HEK293 (cell line): Measurements from ENCODE around the gene CHSY1.

Experiments
- CTCF ChIA-PET: fragments of 350-600 bp; formaldehyde crosslinking; extraction: SDS; loops from one replicate; lab custom pipeline; 2021; ENCODE audit warnings: antibody characterized with exemption; lab: Yijun Ruan, JAX
- POLR2A ChIA-PET: fragments of 300-600 bp; formaldehyde crosslinking; extraction: SDS; loops from one replicate; lab custom pipeline; 2020; ENCODE audit warnings: antibody characterized with exemption, inconsistent platforms; lab: Yijun Ruan, JAX
- H3K27ac ChIP-seq: fragments of 200-500 bp; sonication (Bioruptor generic); 2 replicates; pipeline ENCODE4 v1.5.1; 2014; ENCODE audit warnings: low read depth, low read length, control low read depth, inconsistent platforms; ENCODE audit errors: extremely low read depth
- H3K36me3 ChIP-seq, 2 experiments: fragments of 200-500 bp in 1 of 2; sonication (Bioruptor generic) in 1 of 2; 1 replicate in 1 of 2; 2 replicates in 1 of 2; pipeline ENCODE4 v1.5.1; 2014 to 2017; ENCODE audit warnings: inconsistent platforms in 2 of 2, low read length in 2 of 2; ENCODE audit not compliant: control insufficient read depth in 2 of 2, insufficient read depth in 1 of 2
- H3K4me1 ChIP-seq: fragments of 200-500 bp; sonication (Bioruptor generic); 2 replicates; pipeline ENCODE4 v1.5.1; 2014; ENCODE audit warnings: mild to moderate bottlenecking, low read length, inconsistent platforms; ENCODE audit not compliant: control insufficient read depth, insufficient read depth
- H3K4me3 ChIP-seq: 2 replicates; pipeline ENCODE4 v1.5.1; 2011; ENCODE audit warnings: low read depth, mild to moderate bottlenecking, control low read depth, low read length, moderate library complexity
- H3K9me3 ChIP-seq: fragments of 200-500 bp; sonication (Bioruptor generic); 2 replicates; pipeline ENCODE4 v1.5.1; 2014; ENCODE audit warnings: low read depth, low read length, inconsistent platforms; ENCODE audit not compliant: control insufficient read depth, insufficient read depth
- EGR2 ChIP-seq: fragments of 450-650 bp; formaldehyde crosslinking; IDR thresholded peaks from 2 replicates; pipeline ENCODE4 v1.5.1; 2016; ENCODE audit warnings: low read depth, missing biosample characterization, missing genetic modification characterization
- HOXD13 ChIP-seq: sonication (generic); formaldehyde crosslinking; IDR thresholded peaks from 2 replicates; pipeline ENCODE4 v1.8.0; 2022; ENCODE audit warnings: missing genetic modification reagents, borderline replicate concordance
- KLF10 ChIP-seq: fragments of 450-650 bp; IDR thresholded peaks from 2 replicates; pipeline ENCODE4 v1.5.1; 2018; ENCODE audit warnings: missing biosample characterization, mild to moderate bottlenecking, missing genetic modification characterization
- MZF1 ChIP-seq: fragments of 450-650 bp; formaldehyde crosslinking; IDR thresholded peaks from 2 replicates; pipeline ENCODE4 v1.5.1; 2017; ENCODE audit warnings: missing biosample characterization, missing genetic modification characterization, borderline replicate concordance
- OVOL3 ChIP-seq: fragments of 450-650 bp; formaldehyde crosslinking; IDR thresholded peaks from 2 replicates; pipeline ENCODE4 v1.5.1; 2016; ENCODE audit warnings: missing biosample characterization, missing genetic modification characterization
- PRDM2 ChIP-seq: fragments of 450-650 bp; formaldehyde crosslinking; IDR thresholded peaks from 2 replicates; pipeline ENCODE4 v1.5.1; 2016; ENCODE audit warnings: missing biosample characterization, missing genetic modification characterization, borderline replicate concordance
- SCRT2 ChIP-seq: fragments of 450-650 bp; formaldehyde crosslinking; IDR thresholded peaks from 2 replicates; pipeline ENCODE4 v1.5.1; 2016; ENCODE audit warnings: missing biosample characterization, missing genetic modification characterization
- SP2 ChIP-seq: fragments of 450-650 bp; formaldehyde crosslinking; IDR thresholded peaks from 2 replicates; pipeline ENCODE4 v1.5.1; 2016; ENCODE audit warnings: missing biosample characterization, missing genetic modification characterization
- SP7 ChIP-seq: fragments of 450-650 bp; formaldehyde crosslinking; IDR thresholded peaks from 2 replicates; pipeline ENCODE4 v1.5.1; 2016; ENCODE audit warnings: missing biosample characterization, missing genetic modification characterization
- ZNF16 ChIP-seq: fragments of 450-650 bp; formaldehyde crosslinking; IDR thresholded peaks from 2 replicates; pipeline ENCODE4 v1.5.1; 2016; ENCODE audit warnings: low read depth, missing biosample characterization, missing genetic modification characterization
- ZNF184 ChIP-seq: fragments of 450-650 bp; IDR thresholded peaks from 2 replicates; pipeline ENCODE4 v1.5.1; 2018; ENCODE audit warnings: missing biosample characterization, mild to moderate bottlenecking, missing genetic modification characterization
- ZNF2 ChIP-seq: fragments of 450-650 bp; formaldehyde crosslinking; IDR thresholded peaks from 2 replicates; pipeline ENCODE4 v1.5.1; 2016; ENCODE audit warnings: missing biosample characterization, missing genetic modification characterization
- ZNF214 ChIP-seq: fragments of 450-650 bp; formaldehyde crosslinking; IDR thresholded peaks from 2 replicates; pipeline ENCODE4 v1.5.1; 2017; ENCODE audit warnings: missing biosample characterization, mild to moderate bottlenecking, missing genetic modification characterization, borderline replicate concordance
- ZNF335 ChIP-seq: fragments of 450-650 bp; formaldehyde crosslinking; conservative IDR thresholded peaks from 2 replicates; pipeline ENCODE4 v1.5.1; 2016; ENCODE audit warnings: missing biosample characterization, missing genetic modification characterization
- ZNF404 ChIP-seq: fragments of 450-650 bp; formaldehyde crosslinking; IDR thresholded peaks from 2 replicates; pipeline ENCODE4 v1.5.1; 2017; ENCODE audit warnings: missing biosample characterization, missing genetic modification characterization
- ZNF510 ChIP-seq: fragments of 450-650 bp; formaldehyde crosslinking; IDR thresholded peaks from 2 replicates; pipeline ENCODE4 v1.5.1; 2018; ENCODE audit warnings: mild to moderate bottlenecking, missing genetic modification characterization, missing biosample characterization; ENCODE audit not compliant: insufficient replicate concordance
- ZNF610 ChIP-seq: fragments of 450-650 bp; formaldehyde crosslinking; IDR thresholded peaks from 2 replicates; pipeline ENCODE4 v1.5.1; 2016; ENCODE audit warnings: missing biosample characterization, missing genetic modification characterization, borderline replicate concordance
- ZNF623 ChIP-seq: fragments of 450-650 bp; formaldehyde crosslinking; IDR thresholded peaks from 2 replicates; pipeline ENCODE4 v1.5.1; 2016; ENCODE audit warnings: missing biosample characterization, missing genetic modification characterization
- TF ChIP-seq, protein P1 (sequence below): IDR thresholded peaks from 2 replicates; pipeline ENCODE4 v1.6.1; 2011; ENCODE audit warnings: mild to moderate bottlenecking, low read depth, low read length, borderline replicate concordance
- TF ChIP-seq, protein P2 (sequence below): fragments of 450-650 bp; formaldehyde crosslinking; IDR thresholded peaks from 2 replicates; pipeline ENCODE4 v1.5.1; 2016; ENCODE audit warnings: missing biosample characterization, missing genetic modification characterization, low read depth

Gene CHSY1

GRCh38 chr15:101201411-101202174 is 50.3 kb downstream of the CHSY1 start (continued):
- peak; percentile 48 for TF ChIP-seq EGR2
- no peak for TF ChIP-seq ZNF404 (tag by site-specific recombination)
- peak; percentile 48; the same call in 1 of the 2 replicates for TF ChIP-seq SP7
- TF ChIP-seq SCRT2: no peak
- TF ChIP-seq ZNF335 (tag by site-specific recombination): peak; percentile 48; the same call in 1 of the 2 replicates
- no peak for TF ChIP-seq ZNF16
- 0 out of 2 replicates have a peak, but pooled peaks have one; percentile 26 for TF ChIP-seq ZNF2
- no peak for TF ChIP-seq HOXD13
- no peak for TF ChIP-seq ZNF510
- TF ChIP-seq OVOL3 (tag by site-specific recombination): no peak
- TF ChIP-seq ZNF610 (tag by site-specific recombination): no peak
- TF ChIP-seq, protein P1, sequence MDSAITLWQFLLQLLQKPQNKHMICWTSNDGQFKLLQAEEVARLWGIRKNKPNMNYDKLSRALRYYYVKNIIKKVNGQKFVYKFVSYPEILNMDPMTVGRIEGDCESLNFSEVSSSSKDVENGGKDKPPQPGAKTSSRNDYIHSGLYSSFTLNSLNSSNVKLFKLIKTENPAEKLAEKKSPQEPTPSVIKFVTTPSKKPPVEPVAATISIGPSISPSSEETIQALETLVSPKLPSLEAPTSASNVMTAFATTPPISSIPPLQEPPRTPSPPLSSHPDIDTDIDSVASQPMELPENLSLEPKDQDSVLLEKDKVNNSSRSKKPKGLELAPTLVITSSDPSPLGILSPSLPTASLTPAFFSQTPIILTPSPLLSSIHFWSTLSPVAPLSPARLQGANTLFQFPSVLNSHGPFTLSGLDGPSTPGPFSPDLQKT: no peak
- TF ChIP-seq SP2 (tag by site-specific recombination): peak; percentile 89
- TF ChIP-seq MZF1 (tag by site-specific recombination): no peak
- TF ChIP-seq ZNF214: no peak

- Histone ChIP-seq H3K4me3 (no peak overlapping the region), H3K27ac (no peak overlapping the region)
Measured at GRCh38 chr15:101200181-101200580, 51.7 kb downstream of the CHSY1 start.

More at GRCh38 chr15:101200181-101200580, 51.7 kb downstream of the CHSY1 start:
- no peaks in the 10 kb centered on the region; a peak in 1 of 3 replicates for H3K36me3 ChIP-seq
- H3K9me3 ChIP-seq: no peaks in the 10 kb centered on the region
- ChIA-PET CTCF (no interaction called here), POLR2A (no interaction called here)
- peaks cover 20% of the 10 kb centered on the region for H3K4me1 ChIP-seq
- TF ChIP-seq ZNF623 (tag by site-specific recombination) (no peak), KLF10 (tag by site-specific recombination) (no peak), ZNF184 (no peak), PRDM2 (no peak)
- TF ChIP-seq, protein P2, sequence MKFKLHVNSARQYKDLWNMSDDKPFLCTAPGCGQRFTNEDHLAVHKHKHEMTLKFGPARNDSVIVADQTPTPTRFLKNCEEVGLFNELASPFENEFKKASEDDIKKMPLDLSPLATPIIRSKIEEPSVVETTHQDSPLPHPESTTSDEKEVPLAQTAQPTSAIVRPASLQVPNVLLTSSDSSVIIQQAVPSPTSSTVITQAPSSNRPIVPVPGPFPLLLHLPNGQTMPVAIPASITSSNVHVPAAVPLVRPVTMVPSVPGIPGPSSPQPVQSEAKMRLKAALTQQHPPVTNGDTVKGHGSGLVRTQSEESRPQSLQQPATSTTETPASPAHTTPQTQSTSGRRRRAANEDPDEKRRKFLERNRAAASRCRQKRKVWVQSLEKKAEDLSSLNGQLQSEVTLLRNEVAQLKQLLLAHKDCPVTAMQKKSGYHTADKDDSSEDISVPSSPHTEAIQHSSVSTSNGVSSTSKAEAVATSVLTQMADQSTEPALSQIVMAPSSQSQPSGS (tag by site-specific recombination): no peak
